Neural cell (in vitro differentiated cells): ENCODE data around the gene ZNF862.

Source experiments
- EZH2 ChIP-seq: fragments of 200-600, 300-800 bp; shearing (Covaris generic), sonication (generic); IDR thresholded peaks from 2 replicates; pipeline ENCODE4 v1.6.1; 2014; ENCODE audit warnings: antibody characterized with exemption, low read length, borderline replicate concordance, mild to moderate bottlenecking; ENCODE audit not compliant: insufficient read depth, poor library complexity, severe bottlenecking
- MXI1 ChIP-seq: fragments of 450-650 bp; conservative IDR thresholded peaks from 2 replicates; pipeline ENCODE4 v1.6.1; 2014; ENCODE audit warnings: antibody characterized with exemption, mild to moderate bottlenecking; ENCODE audit not compliant: poor library complexity, severe bottlenecking
- POLR2AphosphoS5 ChIP-seq: IDR thresholded peaks from 2 replicates; pipeline ENCODE4 v1.6.1; 2012
- RAD21 ChIP-seq: fragments of 450-650 bp; conservative IDR thresholded peaks from 2 replicates; pipeline ENCODE4 v1.6.1; 2014; ENCODE audit warnings: antibody characterized with exemption, mild to moderate bottlenecking, moderate library complexity
- TF ChIP-seq, protein P1 (sequence below): fragments of 450-650 bp; IDR thresholded peaks from 2 replicates; pipeline ENCODE4 v1.5.1; 2014; ENCODE audit warnings: antibody characterized with exemption, mild to moderate bottlenecking, moderate library complexity; ENCODE audit not compliant: poor library complexity, severe bottlenecking

DNA sequence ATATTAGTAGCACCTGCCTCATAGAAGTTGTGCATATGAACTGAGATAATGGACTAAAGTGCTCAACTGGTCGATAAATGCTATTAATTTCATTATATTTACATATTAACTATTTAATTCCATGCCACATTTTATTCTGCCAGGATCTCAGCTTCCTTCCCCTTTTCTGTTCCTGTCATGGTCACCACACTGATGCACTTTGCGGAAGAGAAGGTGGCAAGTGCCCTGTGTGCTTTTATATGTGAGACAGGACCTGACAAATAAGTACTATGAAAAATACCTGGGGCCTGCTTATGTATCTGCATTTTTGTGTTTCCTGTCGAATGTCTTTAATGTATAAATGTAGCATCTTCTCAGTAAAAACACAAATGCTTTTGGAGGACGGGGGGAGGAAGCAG, 47.8 kb downstream of the ZNF862 start:
- no peak for TF ChIP-seq EZH2
- TF ChIP-seq, protein P1, sequence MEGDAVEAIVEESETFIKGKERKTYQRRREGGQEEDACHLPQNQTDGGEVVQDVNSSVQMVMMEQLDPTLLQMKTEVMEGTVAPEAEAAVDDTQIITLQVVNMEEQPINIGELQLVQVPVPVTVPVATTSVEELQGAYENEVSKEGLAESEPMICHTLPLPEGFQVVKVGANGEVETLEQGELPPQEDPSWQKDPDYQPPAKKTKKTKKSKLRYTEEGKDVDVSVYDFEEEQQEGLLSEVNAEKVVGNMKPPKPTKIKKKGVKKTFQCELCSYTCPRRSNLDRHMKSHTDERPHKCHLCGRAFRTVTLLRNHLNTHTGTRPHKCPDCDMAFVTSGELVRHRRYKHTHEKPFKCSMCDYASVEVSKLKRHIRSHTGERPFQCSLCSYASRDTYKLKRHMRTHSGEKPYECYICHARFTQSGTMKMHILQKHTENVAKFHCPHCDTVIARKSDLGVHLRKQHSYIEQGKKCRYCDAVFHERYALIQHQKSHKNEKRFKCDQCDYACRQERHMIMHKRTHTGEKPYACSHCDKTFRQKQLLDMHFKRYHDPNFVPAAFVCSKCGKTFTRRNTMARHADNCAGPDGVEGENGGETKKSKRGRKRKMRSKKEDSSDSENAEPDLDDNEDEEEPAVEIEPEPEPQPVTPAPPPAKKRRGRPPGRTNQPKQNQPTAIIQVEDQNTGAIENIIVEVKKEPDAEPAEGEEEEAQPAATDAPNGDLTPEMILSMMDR, result no peak
- no peak for TF ChIP-seq POLR2AphosphoS5
- no peak for TF ChIP-seq MXI1
- TF ChIP-seq RAD21, result no peak
